SU-DHL-6 (cell line): ENCODE results near the gene PPARG.

Experiments used
- H2AFZ ChIP-seq: fragments of 200-600 bp; sonication (generic); 2 replicates; pipeline ENCODE4 v1.6.1; 2014; ENCODE audit warnings: low read depth, mild to moderate bottlenecking, moderate library complexity, mixed read lengths, antibody characterized with exemption, low read length; ENCODE audit not compliant: severe bottlenecking
- H3F3A ChIP-seq: fragments of 200-600 bp; shearing (Covaris generic); 2 replicates; pipeline ENCODE4 v1.6.0; 2016; ENCODE audit warnings: antibody characterized with exemption, mild to moderate bottlenecking; ENCODE audit not compliant: insufficient read depth
- H3K27ac ChIP-seq: fragments of 200-600 bp; sonication (generic); 2 replicates; pipeline ENCODE4 v1.5.1; 2016; ENCODE audit warnings: low read depth, mild to moderate bottlenecking, low read length, moderate library complexity, mixed read lengths
- H3K27me3 ChIP-seq: fragments of 200-600 bp; sonication (generic), shearing (Covaris generic); 2 replicates; pipeline ENCODE4 v1.6.0; 2014; ENCODE audit warnings: mild to moderate bottlenecking, low read length
- H3K36me3 ChIP-seq: fragments of 200-600 bp; sonication (generic); 2 replicates; pipeline ENCODE4 v1.6.1; 2014; ENCODE audit warnings: mild to moderate bottlenecking, low read length, mixed read lengths
- H3K4me2 ChIP-seq: fragments of 300-600, 200-600 bp; shearing (Covaris generic), sonication (generic); 2 replicates; pipeline ENCODE4 v1.6.0; 2014; ENCODE audit warnings: low read length, low read depth, mild to moderate bottlenecking; ENCODE audit not compliant: poor library complexity, severe bottlenecking
- H3K4me3 ChIP-seq: fragments of 200-600 bp; sonication (generic); 2 replicates; pipeline ENCODE4 v1.5.1; 2014; ENCODE audit warnings: antibody characterized with exemption, low read length, mild to moderate bottlenecking, mixed read lengths; ENCODE audit not compliant: insufficient read depth, poor library complexity, severe bottlenecking
- H3K79me2 ChIP-seq: fragments of 200-600 bp; sonication (generic); 2 replicates; pipeline ENCODE4 v1.6.1; 2014; ENCODE audit warnings: mild to moderate bottlenecking, low read length, moderate library complexity; ENCODE audit not compliant: insufficient read depth
- H3K9ac ChIP-seq: fragments of 200-600 bp; sonication (generic); 2 replicates; pipeline ENCODE4 v1.7.0; 2014; ENCODE audit warnings: mild to moderate bottlenecking, low read length
- H3K9me2 ChIP-seq: fragments of 200-600 bp; sonication (generic); replicated peaks from 2 replicates; pipeline ENCODE4 v1.6.1; 2014; ENCODE audit warnings: low read length; ENCODE audit not compliant: insufficient read depth
- H3K9me3 ChIP-seq: fragments of 200-600 bp; sonication (generic); 2 replicates; pipeline ENCODE4 v1.6.1; 2014; ENCODE audit warnings: low read length, mixed read lengths; ENCODE audit not compliant: insufficient read depth
- H4K20me1 ChIP-seq: fragments of 200-600 bp; sonication (generic); 2 replicates; pipeline ENCODE4 v1.6.1; 2014; ENCODE audit warnings: low read depth, mild to moderate bottlenecking, antibody characterized with exemption, low read length, moderate library complexity, mixed read lengths
- CTCF ChIP-seq: fragments of 200-600 bp; sonication (generic); IDR thresholded peaks from one replicate; pipeline ENCODE4 v1.5.1; 2017; ENCODE audit warnings: antibody characterized with exemption, mild to moderate bottlenecking, low read length, moderate library complexity; ENCODE audit not compliant: insufficient read depth, poor library complexity, severe bottlenecking
- EZH2phosphoT487 ChIP-seq: fragments of 200-600 bp; sonication (generic), shearing (Covaris generic); conservative IDR thresholded peaks from 2 replicates; pipeline ENCODE4 v1.6.1; 2018; ENCODE audit warnings: mild to moderate bottlenecking, antibody characterized with exemption, low read length, moderate library complexity, mixed read lengths

PPARG gene

GRCh38 chr3:12336099-12336498, 47.2 kb downstream of the PPARG start:
- no peak overlapping the region for H3K27ac ChIP-seq
- H4K20me1 ChIP-seq: no peaks in the 10 kb centered on the region
- no peaks in the 10 kb centered on the region for H3K79me2 ChIP-seq
- H2AFZ ChIP-seq: no peak overlapping the region
- H3K27me3 ChIP-seq: no peaks in the 10 kb centered on the region
- no peaks in the 10 kb centered on the region for H3F3A ChIP-seq
- H3K4me2 ChIP-seq: no peak overlapping the region
- H3K36me3 ChIP-seq: no peaks in the 10 kb centered on the region
- H3K4me3 ChIP-seq: no peak overlapping the region
- TF ChIP-seq CTCF (no peak), EZH2phosphoT487 (no peak)
- no peaks in the 10 kb centered on the region for H3K9me2 ChIP-seq
- H3K9ac ChIP-seq: no peak overlapping the region
- H3K9me3 ChIP-seq: no peaks in the 10 kb centered on the region

DNA sequence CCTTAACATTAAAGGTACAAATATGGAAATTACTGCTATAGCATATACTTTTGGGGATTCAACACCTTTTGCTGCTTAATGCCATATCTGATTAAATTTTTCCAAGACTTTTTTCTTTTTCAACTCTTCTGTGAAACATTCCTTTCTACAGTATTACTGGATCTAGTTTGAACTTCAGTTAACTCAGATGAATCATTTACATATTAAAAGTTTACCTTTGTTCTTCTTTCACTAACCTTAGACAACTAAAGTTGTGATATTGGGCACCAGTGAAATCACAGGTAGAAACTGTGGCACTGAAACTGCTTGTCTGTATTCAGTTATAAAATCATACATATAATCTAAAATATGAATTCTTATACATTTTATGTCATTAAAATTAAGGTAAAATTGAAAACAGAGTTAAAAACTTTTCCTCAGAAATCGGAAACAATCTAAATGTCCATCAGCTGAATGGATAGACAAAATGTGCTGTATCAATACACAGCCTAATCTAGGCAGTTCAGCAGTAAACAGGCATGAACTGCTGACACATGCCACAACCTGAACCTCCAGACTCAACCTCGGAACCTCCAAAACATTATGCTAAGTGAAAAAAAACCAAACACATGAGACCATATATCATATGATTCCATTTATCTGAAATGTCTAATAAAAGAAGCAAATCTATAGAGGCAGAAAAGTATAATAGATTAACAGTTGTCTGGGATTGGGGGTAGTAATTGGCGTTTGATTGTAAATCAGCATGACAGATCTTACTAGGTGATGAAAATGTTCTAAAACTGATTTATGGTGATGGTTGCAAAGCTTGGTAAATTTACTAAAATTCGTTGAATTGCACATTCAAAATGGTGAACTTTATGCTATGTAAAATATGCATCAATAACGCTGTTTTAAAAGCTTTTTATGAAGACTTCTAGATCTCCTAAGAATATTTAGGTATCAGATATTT, 50.0 kb downstream of the PPARG start:
- no peak for TF ChIP-seq EZH2phosphoT487
- no peak for TF ChIP-seq CTCF
- no peaks in the 10 kb centered on the region for H3K27me3 ChIP-seq
- no peaks in the 10 kb centered on the region for H3K9me2 ChIP-seq
- no peaks in the 10 kb centered on the region for H4K20me1 ChIP-seq
- no peak overlapping the region for H3K9ac ChIP-seq
- H3F3A ChIP-seq: no peaks in the 10 kb centered on the region
- no peaks in the 10 kb centered on the region for H3K9me3 ChIP-seq
- no peak overlapping the region for H2AFZ ChIP-seq
- H3K79me2 ChIP-seq: no peaks in the 10 kb centered on the region
- no peak overlapping the region for H3K4me3 ChIP-seq
- H3K36me3 ChIP-seq: no peaks in the 10 kb centered on the region
- H3K27ac ChIP-seq: no peak overlapping the region
- H3K4me2 ChIP-seq: no peak overlapping the region

DNA sequence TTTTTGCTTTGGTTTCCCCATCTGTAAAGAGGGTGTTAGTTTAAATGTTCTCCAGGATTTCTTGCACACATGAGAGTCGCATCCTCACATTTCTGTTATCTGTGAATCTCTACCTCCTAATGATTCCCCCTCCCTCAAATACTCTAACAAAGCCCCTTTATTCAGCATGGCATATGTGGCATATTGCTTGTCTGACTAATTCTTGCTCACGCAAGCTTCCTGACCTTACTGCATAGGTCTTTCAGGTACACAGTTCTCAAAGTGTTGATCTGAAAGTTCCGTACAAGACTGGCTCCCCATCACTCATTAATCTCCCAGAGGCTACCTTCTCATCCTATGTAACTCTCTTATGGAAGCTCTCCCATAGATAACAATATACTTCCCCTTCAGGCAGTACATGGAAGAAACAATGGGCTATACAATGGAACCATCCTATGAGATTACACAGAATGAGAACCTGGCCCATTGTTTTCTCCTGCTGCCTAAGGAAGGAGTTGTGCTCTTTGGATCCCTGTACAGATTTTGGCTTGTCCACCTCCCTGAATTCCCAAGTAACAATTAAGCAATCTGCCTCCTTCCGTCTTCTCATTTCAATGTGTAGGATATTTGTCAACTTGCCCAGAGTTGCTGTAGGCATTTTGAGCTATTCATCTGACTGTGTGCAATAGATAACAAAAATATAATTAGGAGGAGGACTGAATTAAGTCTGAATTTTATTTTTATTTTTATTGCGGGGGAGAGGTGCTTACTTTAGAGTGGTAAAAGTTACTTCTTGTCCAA, 51.0 kb downstream of the PPARG start:
- no peak overlapping the region for H3K4me2 ChIP-seq
- H3K27me3 ChIP-seq: no peaks in the 10 kb centered on the region
- no peaks in the 10 kb centered on the region for H3K9me3 ChIP-seq
- H4K20me1 ChIP-seq: no peaks in the 10 kb centered on the region
- H3K36me3 ChIP-seq: no peaks in the 10 kb centered on the region
- no peaks in the 10 kb centered on the region for H3K9me2 ChIP-seq
- H3F3A ChIP-seq: no peaks in the 10 kb centered on the region
- no peak overlapping the region for H2AFZ ChIP-seq
- H3K79me2 ChIP-seq: no peaks in the 10 kb centered on the region
- no peak overlapping the region for H3K27ac ChIP-seq
- no peak overlapping the region for H3K9ac ChIP-seq
- H3K4me3 ChIP-seq: no peak overlapping the region
- no peak for TF ChIP-seq EZH2phosphoT487
- no peak for TF ChIP-seq CTCF
